DMS 273 (cell line): ENCODE data around the gene PRKCQ.

Experiments
- DNase-seq: peaks from one replicate; lab custom pipeline; 2025; ENCODE audit not compliant: unreplicated experiment; lab: John Stamatoyannopoulos, UW

PRKCQ gene

GRCh38 chr10:6528198-6528950 is 51.7 kb downstream of the PRKCQ start:
- no peak for DNase-seq

GRCh38 chr10:6525599-6526165 is 54.4 kb downstream of the PRKCQ start:
- no peak for DNase-seq

GRCh38 chr10:6522230-6522629 is 57.8 kb downstream of the PRKCQ start:
- DNase-seq, result no peak

GRCh38 chr10:6520138-6520537 is 59.9 kb downstream of the PRKCQ start:
- DNase-seq, result no peak

GRCh38 chr10:6518791-6519429 is 61.2 kb downstream of the PRKCQ start:
- DNase-seq, result no peak

DNA sequence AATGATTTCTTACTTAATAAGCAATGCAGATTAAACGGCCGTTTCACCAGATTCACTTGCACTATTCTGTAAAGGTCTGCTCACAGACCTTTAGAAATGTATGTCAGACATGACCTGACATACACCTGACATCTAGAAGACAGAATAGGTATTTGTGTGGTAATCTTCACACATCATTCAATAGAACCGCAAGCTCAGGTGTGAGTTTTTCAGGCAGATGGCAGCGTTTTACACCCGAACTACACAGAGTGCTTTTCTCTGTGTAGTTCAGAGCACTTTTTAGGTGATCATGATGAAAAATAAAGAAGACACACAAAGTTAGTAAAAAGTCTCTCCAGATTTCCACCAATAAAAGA is 63.2 kb downstream of the PRKCQ start:
- no peak for DNase-seq

DNA sequence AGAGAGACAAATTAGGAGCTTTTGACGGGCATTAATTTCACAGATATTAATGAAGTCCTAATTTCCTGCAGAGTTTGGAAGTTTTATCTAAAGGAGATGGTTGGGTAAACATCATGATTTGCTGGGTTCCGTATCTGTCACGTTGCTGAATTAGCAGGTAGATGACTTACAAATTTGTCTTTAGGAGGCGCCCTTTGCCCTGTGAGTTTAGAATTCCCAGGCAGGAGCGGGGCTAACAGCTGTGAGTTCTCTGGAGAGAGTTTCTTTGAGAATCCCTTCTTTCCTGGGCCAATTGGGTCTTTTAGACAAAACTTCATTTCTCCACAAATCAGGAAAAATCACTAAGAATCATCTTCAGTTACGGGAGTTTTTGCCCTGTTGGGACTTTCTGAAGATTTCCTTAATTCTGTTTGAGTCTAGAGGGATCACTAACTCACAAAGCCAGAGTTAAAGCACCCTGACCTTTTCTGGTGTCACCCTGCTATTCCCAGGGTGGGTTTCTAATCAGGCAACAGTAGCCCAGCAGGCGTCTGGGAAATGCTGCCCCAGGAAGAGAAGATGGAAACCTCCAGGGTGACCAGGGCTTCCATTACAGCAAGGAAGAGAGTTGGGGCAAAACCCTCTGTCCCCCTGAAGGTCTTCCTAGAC is 63.7 kb downstream of the PRKCQ start:
- DNase-seq, result no peak

GRCh38 chr10:6514844-6515780 is 65.0 kb downstream of the PRKCQ start:
- no peak for DNase-seq

DNA sequence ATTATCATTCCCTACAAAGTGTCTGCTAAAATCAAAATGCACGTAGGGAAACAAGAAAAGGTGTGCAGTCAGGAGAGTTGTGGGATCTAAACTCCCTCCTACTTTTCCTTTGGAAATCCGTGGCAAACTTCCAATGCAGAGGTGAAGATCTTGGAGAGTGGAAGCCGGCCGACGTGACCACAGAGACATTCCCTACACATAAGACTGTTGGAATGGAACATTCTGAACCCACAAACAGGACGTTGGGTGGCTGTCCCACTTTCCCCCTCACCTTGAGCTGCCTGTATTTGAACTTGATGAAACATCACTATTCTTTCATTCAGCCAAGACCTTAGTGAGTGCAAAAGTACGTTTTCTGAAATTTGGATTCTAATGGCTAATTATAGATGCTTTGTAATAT is 65.9 kb downstream of the PRKCQ start:
- no peak for DNase-seq

- no peak for DNase-seq
Observed at GRCh38 chr10:6513476-6513875, 66.6 kb downstream of the PRKCQ start.

DNA sequence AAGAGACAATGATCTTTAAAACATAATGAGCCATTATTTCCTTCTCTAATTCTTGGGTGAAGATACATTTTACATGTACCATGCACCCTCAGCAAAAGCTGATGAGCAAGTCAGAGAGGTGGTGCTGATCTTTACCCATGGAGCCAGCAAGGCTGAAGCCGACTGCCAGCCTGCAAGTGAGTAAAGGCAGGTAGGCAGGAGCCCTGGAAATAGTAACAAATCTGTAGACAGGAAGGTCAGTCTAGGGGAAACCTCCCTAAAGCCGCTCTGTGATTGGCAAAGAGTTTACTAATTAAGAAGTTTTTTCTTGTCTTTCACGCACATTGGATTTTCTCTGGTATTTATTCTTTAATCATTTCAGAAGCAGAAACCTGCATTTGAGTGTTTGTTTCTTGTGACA is 67.9 kb downstream of the PRKCQ start:
- no peak for DNase-seq

DNA sequence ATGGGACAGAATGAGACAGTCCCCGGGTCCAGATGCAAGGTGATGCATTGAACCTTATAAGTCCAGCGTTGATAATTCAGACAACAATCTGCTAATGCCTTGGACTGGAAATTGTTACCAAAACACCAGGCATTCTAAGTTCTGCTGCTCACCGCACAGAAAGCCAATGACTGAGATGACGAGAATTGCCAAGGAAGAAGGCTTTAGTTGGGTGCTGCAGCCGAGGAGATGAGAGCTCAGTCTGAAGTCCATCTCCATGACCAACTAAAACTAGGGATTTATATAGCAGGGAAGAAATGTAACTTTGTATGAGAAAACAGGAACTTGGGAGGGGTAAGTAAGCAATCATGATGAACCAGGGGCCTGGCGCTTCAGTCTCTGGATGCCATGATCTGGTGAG is 68.7 kb downstream of the PRKCQ start:
- DNase-seq, result no peak

GRCh38 chr10:6507311-6507710 is 72.8 kb downstream of the PRKCQ start:
- no peak for DNase-seq

DNA sequence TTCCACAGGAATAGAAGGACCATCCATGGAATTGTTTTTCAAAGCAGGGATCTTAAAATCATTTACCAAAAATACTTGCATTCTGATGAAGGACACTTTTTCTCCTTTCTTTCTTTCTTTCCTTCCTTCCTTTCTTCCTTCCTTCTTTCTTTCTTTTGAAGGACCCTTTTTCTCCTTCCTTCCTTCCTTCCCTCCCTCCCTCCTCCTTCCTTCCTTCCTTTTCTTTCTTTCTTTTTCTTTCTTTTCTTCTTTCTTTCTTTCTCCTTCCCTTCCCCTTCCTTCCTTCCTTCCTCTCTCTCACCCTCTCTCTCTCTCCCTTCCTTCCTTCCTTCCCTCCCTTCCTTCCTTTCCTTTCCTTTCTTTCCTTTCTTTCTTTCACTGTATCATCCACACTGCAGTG is 74.8 kb downstream of the PRKCQ start:
- no peak for DNase-seq

GRCh38 chr10:6504296-6504695 is 75.8 kb downstream of the PRKCQ start:
- DNase-seq, result no peak

DNA sequence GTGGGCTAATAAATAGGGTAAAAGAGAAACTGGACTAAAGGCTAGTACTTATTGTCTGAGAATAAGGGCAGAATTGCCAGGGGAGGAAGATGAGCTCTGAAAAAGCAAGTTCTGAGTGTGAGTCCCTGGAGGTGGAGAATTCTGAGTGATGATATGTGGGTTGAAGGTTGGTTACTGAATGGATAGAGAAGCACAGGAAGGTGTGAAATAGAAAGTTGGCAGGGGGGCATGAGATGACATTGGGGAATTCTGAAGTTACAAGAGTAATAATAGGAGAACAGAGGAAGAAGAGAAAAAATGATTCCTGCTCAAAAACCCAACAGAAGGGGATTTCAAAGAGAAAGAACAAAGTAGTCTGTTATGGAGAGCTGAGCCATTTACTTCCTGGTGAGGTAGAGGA is 76.9 kb downstream of the PRKCQ start:
- DNase-seq, result no peak

GRCh38 chr10:6501931-6502330 is 78.1 kb downstream of the PRKCQ start:
- DNase-seq, result no peak

- DNase-seq, result no peak
Observed at GRCh38 chr10:6499974-6500373, 80.1 kb downstream of the PRKCQ start.

DNA sequence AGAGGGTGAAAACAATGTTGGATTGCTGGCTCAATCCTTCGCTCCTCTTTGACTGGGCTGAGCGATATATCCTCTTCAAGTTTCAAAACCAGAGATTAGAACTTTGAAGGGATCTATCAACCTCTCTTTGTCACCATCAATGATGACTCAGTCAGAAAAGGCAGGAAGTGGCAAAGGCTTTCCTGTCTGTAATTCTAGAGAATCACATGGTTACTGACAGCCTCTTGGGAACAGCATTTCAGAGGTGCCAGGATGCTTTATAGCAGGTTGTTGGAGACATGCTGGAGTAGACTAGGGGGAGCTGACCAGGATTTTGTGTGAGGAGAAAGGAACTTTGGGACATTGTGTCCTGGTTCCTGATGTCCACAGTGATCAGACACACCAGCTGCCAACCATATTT is 81.3 kb downstream of the PRKCQ start:
- DNase-seq, result no peak

GRCh38 chr10:6497620-6498019 is 82.5 kb downstream of the PRKCQ start:
- DNase-seq, result no peak
